GM19452 (cell line): ENCODE results near the gene NR5A1.

Source experiments
- ATAC-seq: cut with Tn5 transposase; IDR thresholded peaks from one replicate; pipeline ENCODE4 v1.9.1; 2021; ENCODE audit not compliant: unreplicated experiment

Gene NR5A1

DNA sequence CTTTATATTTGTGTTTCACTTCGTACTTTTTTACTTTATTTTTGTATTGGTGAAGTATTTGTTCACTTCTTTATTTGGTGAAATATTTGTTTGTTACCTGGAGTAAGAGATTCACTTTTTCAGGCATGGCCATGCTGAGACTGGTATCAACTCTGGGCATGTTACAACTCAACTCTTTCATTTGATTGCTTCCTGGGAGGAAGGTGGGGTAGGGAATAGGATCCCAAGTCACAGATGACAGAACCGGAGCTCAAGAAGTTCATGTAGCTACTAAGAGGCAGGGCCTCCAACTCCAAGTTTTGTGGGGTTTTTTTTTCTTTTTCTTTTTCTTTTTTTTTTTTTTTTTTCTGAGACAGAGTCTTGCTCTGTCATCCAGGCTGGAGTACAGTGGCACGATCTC, 63.0 kb downstream of the NR5A1 start:
- no peak for ATAC-seq

DNA sequence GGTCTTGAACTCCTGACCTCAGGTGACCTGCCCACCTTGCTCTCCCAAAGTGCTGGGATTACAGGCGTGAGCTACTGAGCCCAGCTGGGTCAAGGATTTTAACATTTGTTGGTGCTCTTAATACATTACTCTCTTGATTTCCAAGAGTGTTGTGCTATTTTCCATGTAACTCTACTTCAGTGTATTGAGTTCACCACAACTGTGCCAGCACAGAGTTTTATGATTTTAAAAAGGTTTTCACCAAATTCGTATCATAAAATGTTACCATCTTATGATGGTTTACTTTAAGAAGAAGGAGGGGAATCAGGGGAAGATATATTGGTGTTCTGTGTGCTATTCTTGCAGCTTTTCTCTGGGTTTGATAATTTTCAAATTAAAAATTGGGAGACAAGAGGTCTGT, 63.6 kb downstream of the NR5A1 start:
- no peak for ATAC-seq

DNA sequence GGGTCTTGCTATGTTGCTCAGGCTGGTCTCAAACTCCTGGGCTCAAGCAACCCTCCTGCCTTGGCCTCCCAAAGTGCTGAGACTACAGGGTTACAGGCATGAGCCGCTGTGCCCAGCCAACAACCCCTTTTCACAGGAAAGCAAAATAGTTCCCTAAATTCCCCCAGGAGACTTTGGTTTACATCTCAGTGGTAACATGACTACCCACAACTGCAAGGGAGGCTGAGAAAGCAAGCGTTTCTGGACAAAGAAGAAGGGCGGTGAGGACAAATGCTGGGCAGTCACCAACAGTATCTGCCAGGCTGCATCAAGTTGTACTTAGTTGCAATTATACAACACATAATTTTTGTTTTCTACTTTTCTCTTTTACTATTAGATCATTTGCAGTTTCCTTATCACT, 64.4 kb downstream of the NR5A1 start:
- no peak for ATAC-seq

DNA sequence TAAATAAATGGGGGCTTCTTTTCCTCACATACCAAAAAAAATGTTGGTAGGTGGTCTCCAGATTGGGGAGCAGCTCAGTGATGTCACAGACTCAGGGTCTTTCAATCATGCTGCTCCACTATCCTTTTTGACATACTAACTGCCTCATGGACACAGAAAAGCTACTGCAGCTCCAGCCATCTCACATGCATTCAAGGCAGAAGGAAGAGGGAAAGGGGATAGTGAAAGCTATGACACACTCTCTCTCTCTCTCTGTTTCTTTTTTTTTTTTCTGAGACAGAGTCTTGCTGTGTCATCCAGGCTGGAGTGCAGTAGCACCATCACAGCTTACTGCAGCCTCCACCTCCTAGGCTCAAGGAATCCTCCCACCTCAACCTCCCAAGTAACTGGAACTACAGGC, 64.8 kb downstream of the NR5A1 start:
- no peak for ATAC-seq

DNA sequence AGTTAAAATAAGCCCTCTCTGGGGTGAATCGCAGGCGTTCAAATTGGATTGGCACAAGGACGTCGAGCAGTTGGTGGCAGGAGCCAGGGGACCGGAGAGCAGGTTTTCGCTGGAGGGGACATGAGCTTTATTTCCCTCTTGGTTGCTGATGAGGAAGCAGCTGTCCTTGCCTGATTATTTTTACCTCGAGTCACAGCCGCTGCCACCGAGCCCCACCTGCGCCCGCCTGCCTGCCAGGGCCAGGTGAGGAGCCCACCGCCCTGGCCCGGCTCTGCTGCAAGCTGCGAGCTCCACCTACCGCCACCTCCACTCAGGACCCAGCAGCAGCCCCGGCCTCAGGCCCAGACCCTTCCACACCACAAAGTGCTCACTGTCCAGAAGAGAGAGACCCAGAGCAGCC, 65.9 kb downstream of the NR5A1 start:
- no peak for ATAC-seq

DNA sequence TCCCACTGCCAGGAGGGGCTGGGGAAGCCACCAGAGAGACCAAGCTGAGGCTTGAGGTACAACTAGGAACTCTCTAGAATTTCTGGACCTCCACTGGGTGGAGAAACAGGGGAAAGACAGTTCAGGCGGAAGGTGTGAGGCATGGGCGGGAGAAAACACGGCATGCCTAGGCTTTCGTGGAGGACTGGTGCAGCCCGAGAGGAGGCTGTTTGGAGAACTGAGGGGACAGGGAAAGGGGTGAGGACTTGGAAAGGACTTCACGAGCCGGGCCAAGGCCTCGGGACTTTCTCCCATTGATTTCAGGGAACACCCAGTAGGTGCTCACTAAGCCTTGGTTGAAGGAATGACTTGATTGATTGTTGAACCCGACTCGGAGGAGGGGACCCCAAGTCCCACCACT, 66.4 kb downstream of the NR5A1 start:
- ATAC-seq: no peak

DNA sequence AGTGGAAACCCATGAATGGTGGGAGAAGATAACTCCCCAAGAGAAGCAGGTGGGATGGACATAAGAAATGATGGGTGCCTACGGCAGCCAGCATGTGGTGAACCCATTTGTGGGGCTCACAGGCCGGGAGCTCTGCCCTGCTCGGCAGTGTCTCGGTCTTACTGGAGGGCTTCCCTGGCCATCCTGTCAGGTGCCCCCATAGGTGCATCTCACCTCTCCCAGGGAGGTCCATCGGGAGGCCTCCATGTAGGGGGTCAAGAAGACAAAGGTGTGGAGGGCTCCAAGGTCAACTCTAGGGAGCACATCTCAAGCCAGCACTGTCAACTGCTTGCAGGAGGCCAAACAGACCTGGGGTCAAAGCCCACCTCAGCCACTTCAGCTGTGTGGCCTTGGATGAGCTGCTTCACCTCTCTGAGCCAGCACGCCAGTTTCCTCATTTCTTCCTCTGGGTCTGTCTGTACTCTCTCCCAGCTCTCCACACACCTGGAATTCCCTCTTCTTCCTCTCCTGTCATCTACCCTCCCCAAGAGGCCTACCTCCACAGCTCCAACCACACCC, 67.4 kb downstream of the NR5A1 start:
- ATAC-seq: no peak

DNA sequence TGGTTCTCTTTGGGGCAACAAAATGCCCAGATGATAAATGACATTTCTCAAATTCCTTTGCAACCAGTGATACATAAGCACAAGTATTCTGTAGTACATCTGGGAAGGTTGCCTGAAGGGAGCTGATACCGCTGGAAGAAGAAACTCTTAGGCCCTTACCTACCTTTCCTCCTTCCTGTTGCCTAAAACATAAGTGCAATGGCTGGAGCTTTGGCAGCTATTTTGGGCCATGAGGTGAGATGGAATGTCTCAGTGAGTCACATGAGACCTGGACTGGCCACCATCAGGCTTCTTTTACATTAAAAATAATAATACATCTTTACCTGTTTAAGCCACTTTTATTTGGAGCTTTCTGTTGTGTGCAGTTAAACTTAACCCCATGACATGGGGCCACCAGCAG, 68.1 kb downstream of the NR5A1 start:
- ATAC-seq: no peak

DNA sequence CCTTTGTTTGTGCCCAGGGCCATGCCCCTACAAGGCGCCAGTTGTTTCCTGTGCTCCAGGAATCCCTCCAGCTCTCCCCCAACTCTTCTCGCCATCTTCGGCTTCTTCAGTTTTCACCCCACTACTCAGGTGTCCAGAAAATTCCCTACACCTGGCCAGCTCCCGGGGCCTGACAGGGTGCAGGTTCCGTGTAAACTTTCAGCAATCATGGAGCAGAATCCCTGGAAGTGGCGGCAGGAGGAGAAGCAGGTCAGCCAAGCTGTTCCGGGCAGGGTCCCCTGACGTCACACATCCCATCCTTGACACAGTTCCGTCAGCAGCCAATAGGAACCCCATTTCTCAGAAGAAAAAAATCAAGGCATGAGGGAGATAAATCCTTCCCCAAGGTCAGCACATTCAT, 69.1 kb downstream of the NR5A1 start:
- no peak for ATAC-seq

DNA sequence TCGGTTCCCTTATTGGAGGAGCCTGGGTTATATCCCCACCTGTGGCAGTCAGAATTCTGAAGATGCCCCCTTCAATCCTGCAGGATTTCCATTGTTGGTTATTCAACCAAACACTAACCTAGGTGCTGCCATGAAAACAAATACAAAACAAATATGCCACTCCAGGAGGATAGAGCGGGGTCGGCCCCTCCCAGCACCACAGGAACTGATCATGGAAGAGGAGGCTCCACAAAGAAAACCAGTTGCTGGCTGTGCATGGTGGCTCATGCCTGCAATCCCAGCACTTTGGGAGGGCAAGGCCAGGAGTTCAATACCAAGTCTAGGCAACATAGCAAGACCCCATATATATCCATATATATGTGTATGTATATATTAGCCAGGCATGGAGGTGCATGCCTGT, 70.1 kb downstream of the NR5A1 start:
- no peak for ATAC-seq

DNA sequence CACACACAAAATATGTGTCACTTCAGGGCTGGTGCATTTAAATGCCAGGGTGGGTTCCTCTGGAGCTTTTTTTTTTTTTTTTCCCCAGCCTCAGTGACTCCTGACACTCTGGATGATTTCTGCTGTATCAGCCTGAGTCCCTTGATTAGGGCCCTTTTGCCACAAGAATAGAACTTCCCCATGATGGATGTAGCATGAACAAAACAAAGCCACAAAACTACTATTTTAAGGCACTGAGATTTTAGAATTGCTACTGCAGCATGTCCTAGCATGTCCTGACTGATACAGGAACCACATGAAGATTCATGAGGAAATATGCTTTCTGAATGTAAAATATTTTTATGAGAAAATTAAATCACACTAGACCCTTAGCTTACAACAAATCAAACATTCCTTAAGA, 70.9 kb downstream of the NR5A1 start:
- no peak for ATAC-seq
